ENCODE data around the gene DNAJC18.
A peak's percentile ranks its signal among the peaks of the same experiment; 100 is the strongest.
"Not testable (repeated sequence)": the region's sequence is repeated elsewhere in the genome, so short reads cannot be mapped to it uniquely, and the experiment has no call there.

DNAJC18 gene

GRCh38 chr5:139402561-139403158, 36.7 kb downstream of the DNAJC18 start:
- peak; percentile 60 for DNase-seq

- no peak for DNase-seq
Observed at GRCh38 chr5:139401546-139401945, 37.8 kb downstream of the DNAJC18 start.

- DNase-seq: no peak
Observed at GRCh38 chr5:139399501-139400121, 39.7 kb downstream of the DNAJC18 start.

GRCh38 chr5:139397921-139398320, 41.4 kb downstream of the DNAJC18 start:
- no peak for DNase-seq

- no peak for DNase-seq
Observed at GRCh38 chr5:139396691-139397090, 42.6 kb downstream of the DNAJC18 start.

- DNase-seq: peak; percentile 17
Observed at GRCh38 chr5:139395844-139396640, 43.3 kb downstream of the DNAJC18 start.

GRCh38 chr5:139394654-139395566, 44.4 kb downstream of the DNAJC18 start, which contains the start of gene PROB1:
PROB1 (minus strand) TSS chr5:139395104; CDS start chr5:139395081, 23 bp downstream.
- DNase-seq: no peak

- peak; percentile 74 for DNase-seq
Observed at GRCh38 chr5:139394123-139394653, 45.1 kb downstream of the DNAJC18 start.

- DNase-seq: no peak
Observed at GRCh38 chr5:139393497-139394122, 45.7 kb downstream of the DNAJC18 start.

- peak; percentile 92 for DNase-seq
Observed at GRCh38 chr5:139392678-139393496, 46.4 kb downstream of the DNAJC18 start.

- peak; percentile 57 for DNase-seq
Observed at GRCh38 chr5:139392324-139392677, 47.0 kb downstream of the DNAJC18 start.

- DNase-seq: no peak
Observed at GRCh38 chr5:139391570-139392323, 47.6 kb downstream of the DNAJC18 start.

- DNase-seq: no peak
Observed at GRCh38 chr5:139390639-139391569, 48.4 kb downstream of the DNAJC18 start.

- no peak for DNase-seq
Observed at GRCh38 chr5:139389701-139390638, 49.4 kb downstream of the DNAJC18 start, which contains the start of gene MZB1. MZB1 (minus strand) TSS chr5:139389913; CDS start chr5:139389856, 57 bp downstream.

- DNase-seq: no peak
Observed at GRCh38 chr5:139388198-139388821, 51.0 kb downstream of the DNAJC18 start.

GRCh38 chr5:139387611-139388197, 51.6 kb downstream of the DNAJC18 start:
- DNase-seq: no peak

- not testable (repeated sequence) for DNase-seq
Observed at GRCh38 chr5:139386956-139387355, 52.4 kb downstream of the DNAJC18 start.
